Osteoblast (primary cell): ENCODE data around the gene TEKTIP1. TPM values are rescaled to one million over a fixed set of nuclear protein-coding genes. Genes with fewer than 3 reads are reported as not detected.
"Not testable (repeated sequence)": the region's sequence is repeated elsewhere in the genome, so short reads cannot be mapped to it uniquely, and the experiment has no call there.

Source experiments
- DNase-seq: peaks from one replicate; pipeline ENCODE4 v3.0.0; 2011; ENCODE audit warnings: low spot score, mixed read lengths; ENCODE audit not compliant: insufficient read length; ENCODE audit errors: missing footprints
- H2AFZ ChIP-seq: 2 replicates; pipeline ENCODE4 v1.6.0; 2011; ENCODE audit warnings: mild to moderate bottlenecking, low read length
- H3K27ac ChIP-seq: 2 replicates; pipeline ENCODE4 v1.5.1; 2011; ENCODE audit warnings: mild to moderate bottlenecking, low read depth, low read length, moderate library complexity
- H3K27me3 ChIP-seq: 2 replicates; pipeline ENCODE4 v1.6.0; 2012; ENCODE audit warnings: mild to moderate bottlenecking, control low read depth, inconsistent platforms, low read length, moderate library complexity; ENCODE audit not compliant: insufficient read depth
- H3K36me3 ChIP-seq: 2 replicates; pipeline ENCODE4 v1.5.1; 2011; ENCODE audit warnings: mild to moderate bottlenecking, low read length, control low read depth, moderate library complexity; ENCODE audit not compliant: insufficient read depth
- H3K4me1 ChIP-seq: 2 replicates; pipeline ENCODE4 v1.5.1; 2011; ENCODE audit warnings: mild to moderate bottlenecking, low read length, control low read depth, moderate library complexity; ENCODE audit not compliant: insufficient read depth
- H3K4me2 ChIP-seq: 2 replicates; pipeline ENCODE4 v1.6.0; 2011; ENCODE audit warnings: mild to moderate bottlenecking, low read length; ENCODE audit not compliant: insufficient read depth
- H3K4me3 ChIP-seq: fragments of 200-600 bp; sonication (generic); 3 replicates; pipeline ENCODE4 v1.5.1; 2012; ENCODE audit warnings: mild to moderate bottlenecking, low read length, inconsistent platforms; ENCODE audit not compliant: insufficient read depth
- H3K79me2 ChIP-seq: 2 replicates; pipeline ENCODE4 v1.6.0; 2012; ENCODE audit warnings: mild to moderate bottlenecking, low read length, control low read depth, inconsistent platforms; ENCODE audit not compliant: insufficient read depth
- H3K9me3 ChIP-seq: 2 replicates; pipeline ENCODE4 v1.5.1; 2011; ENCODE audit warnings: low read depth, low read length, control low read depth
- H4K20me1 ChIP-seq: 2 replicates; pipeline ENCODE4 v1.6.0; 2012; ENCODE audit warnings: mild to moderate bottlenecking, low read length, control low read depth; ENCODE audit not compliant: insufficient read depth
- CTCF ChIP-seq: IDR thresholded peaks from 2 replicates; pipeline ENCODE4 v1.5.1; 2011; ENCODE audit warnings: mild to moderate bottlenecking, low read depth, low read length, moderate library complexity; ENCODE audit errors: extremely low read depth
- total RNA-seq: library from RNA; depleted of rRNA; stranded (reverse); fragments of >200 nt; gene quantifications from 2 replicates; pipeline ENCODE4 v1.2.3, GENCODE V29; 2012

TEKTIP1 gene
- total RNA-seq, 1 donor, result not detected

DNA sequence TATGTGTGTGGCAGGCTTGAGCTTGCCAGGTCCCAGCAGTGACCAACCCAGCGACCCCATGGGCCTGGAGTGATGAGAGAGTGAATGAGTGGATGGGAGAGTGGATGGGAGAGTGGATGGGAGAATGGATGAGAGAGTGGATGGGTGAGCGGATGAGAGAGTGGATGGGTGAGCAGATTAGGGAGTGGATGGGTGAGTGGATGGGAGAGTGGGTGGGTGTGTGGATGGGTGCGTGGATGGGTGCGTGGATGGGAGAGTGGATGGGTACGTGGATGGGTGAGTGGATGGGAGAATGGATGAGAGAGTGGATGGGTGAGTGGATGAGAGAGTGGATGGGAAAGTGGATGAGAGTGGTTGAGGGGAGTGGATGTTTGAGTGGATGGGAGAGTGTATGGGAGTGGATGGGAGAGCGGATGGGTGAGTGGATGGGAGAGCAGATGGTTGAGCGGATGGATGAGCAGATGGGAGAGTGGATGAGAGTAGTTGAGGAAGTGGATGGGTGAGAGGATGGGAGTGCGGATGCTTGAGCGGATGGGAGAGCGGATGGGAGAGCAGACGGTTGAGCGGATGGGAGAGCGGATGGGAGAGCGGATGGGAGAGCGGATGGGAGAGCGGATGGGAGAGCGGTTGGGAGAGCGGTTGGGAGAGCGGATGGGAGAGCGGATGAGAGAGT lies 10.3 kb upstream of the TEKTIP1 start:
- H3K4me2 ChIP-seq, result no peak overlapping the region
- no peaks in the 10 kb centered on the region for H3K4me1 ChIP-seq
- H3K79me2 ChIP-seq, result peaks cover 20% of the 10 kb centered on the region
- no peak for DNase-seq
- H3K9me3 ChIP-seq, result no peaks in the 10 kb centered on the region
- TF ChIP-seq CTCF, result no peak
- peaks cover 24% of the 10 kb centered on the region for H4K20me1 ChIP-seq
- no peak overlapping the region for H3K27ac ChIP-seq
- H3K4me3 ChIP-seq, result no peak overlapping the region
- H3K36me3 ChIP-seq, result peaks cover 54% of the 10 kb centered on the region
- no peaks in the 10 kb centered on the region for H3K27me3 ChIP-seq
- H2AFZ ChIP-seq, result no peak overlapping the region

GRCh38 chr19:3529299-3529698 lies 9.7 kb upstream of the TEKTIP1 start:
- H3K36me3 ChIP-seq, result peaks cover 52% of the 10 kb centered on the region
- not testable (repeated sequence) for H3K27ac ChIP-seq

DNA sequence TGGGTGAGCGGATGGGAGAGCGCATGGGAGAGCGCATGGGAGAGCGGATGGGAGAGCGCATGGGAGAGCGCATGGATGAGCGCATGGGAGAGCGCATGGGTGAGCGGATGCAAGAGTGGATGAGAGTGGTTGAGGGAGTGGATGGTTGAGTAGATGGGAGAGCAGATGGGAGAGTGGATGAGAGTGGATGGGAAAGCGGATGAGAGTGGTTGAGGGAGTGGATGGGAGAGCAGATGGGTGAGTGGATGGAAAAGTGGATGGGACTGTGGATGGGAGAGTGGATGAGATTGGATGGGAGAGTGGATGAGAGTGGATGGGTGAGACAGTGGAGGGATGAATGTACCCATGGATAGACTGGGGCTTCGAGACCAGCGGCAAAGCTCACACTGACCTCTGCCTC lies 8.6 kb upstream of the TEKTIP1 start:
- H3K4me3 ChIP-seq, result no peak overlapping the region
- peaks cover 52% of the 10 kb centered on the region for H3K36me3 ChIP-seq
- peaks cover 19% of the 10 kb centered on the region for H4K20me1 ChIP-seq
- no peak overlapping the region for H2AFZ ChIP-seq
- H3K27me3 ChIP-seq, result no peaks in the 10 kb centered on the region
- no peak overlapping the region for H3K27ac ChIP-seq
- TF ChIP-seq CTCF, result no peak
- H3K9me3 ChIP-seq, result no peaks in the 10 kb centered on the region
- H3K79me2 ChIP-seq, result peaks cover 9% of the 10 kb centered on the region
- no peaks in the 10 kb centered on the region for H3K4me1 ChIP-seq
- no peak overlapping the region for H3K4me2 ChIP-seq
- DNase-seq, result no peak

More at GRCh38 chr19:3529299-3529698, 9.7 kb upstream of the TEKTIP1 start:
- H3K4me2 ChIP-seq, H3K4me1 ChIP-seq, H3K4me3 ChIP-seq, H3K27me3 ChIP-seq, H3K9me3 ChIP-seq, H2AFZ ChIP-seq, DNase-seq: not testable (repeated sequence)
- peaks cover 14% of the 10 kb centered on the region for H3K79me2 ChIP-seq
- peaks cover 20% of the 10 kb centered on the region for H4K20me1 ChIP-seq

- TF ChIP-seq CTCF, result no peak
- Histone ChIP-seq H3K36me3 (peaks cover 51% of the 10 kb centered on the region), H3K4me3 (no peak overlapping the region), H3K79me2 (peaks cover 7% of the 10 kb centered on the region), H2AFZ (no peak overlapping the region), H4K20me1 (peaks cover 21% of the 10 kb centered on the region), H3K27ac (no peak overlapping the region), H3K4me2 (no peak overlapping the region), H3K4me1 (no peaks in the 10 kb centered on the region), H3K9me3 (no peaks in the 10 kb centered on the region), H3K27me3 (no peaks in the 10 kb centered on the region)
- no peak for DNase-seq
Measured at GRCh38 chr19:3531716-3532115, 7.3 kb upstream of the TEKTIP1 start.
